ENCODE data around the gene ANGPTL1.

GRCh38 chr1:178886551-178886950 lies 15.7 kb upstream of the ANGPTL1 start:
- TF ChIP-seq CTCF (conservative IDR thresholded peaks at IDR 0.05 in 1 of 2, IDR thresholded peaks at IDR 0.05 in 1 of 2; ENCODE audit: low read depth in 1 of 2, low read length in 2 of 2) (no peak), EZH2 (IDR thresholded peaks at IDR 0.05; ENCODE audit: low read length, missing control alignments) (no peak)
